HG02798 (cell line): ENCODE data around the gene MAF.

Experiments used
- ATAC-seq: cut with Tn5 transposase; IDR thresholded peaks from one replicate; pipeline ENCODE4 v1.9.1; 2021; ENCODE audit warnings: mild to moderate bottlenecking; ENCODE audit not compliant: unreplicated experiment, poor library complexity

MAF gene

DNA sequence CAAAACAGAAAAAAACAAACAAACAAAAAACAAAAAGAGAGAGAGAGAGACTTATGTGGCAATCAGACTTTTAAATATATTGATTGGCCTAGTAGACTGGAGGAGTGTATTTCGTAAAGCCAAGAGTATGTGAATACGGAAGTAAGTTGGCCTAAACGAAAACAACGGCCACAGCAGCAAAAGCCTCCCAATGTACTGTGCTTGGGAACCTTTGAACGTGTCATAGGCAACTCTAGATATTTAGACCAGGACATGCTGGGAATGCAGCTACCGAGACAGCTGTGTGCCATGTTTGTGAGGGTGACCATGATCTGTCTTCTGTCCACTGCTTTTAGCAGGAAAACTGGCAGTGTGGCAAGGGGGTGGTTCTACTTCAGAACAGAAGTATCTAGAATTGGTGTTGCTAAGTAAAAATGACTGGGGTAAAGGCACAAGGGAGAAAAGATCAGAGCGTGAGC lies 7.4 kb downstream of the MAF start:
- ATAC-seq: no peak

DNA sequence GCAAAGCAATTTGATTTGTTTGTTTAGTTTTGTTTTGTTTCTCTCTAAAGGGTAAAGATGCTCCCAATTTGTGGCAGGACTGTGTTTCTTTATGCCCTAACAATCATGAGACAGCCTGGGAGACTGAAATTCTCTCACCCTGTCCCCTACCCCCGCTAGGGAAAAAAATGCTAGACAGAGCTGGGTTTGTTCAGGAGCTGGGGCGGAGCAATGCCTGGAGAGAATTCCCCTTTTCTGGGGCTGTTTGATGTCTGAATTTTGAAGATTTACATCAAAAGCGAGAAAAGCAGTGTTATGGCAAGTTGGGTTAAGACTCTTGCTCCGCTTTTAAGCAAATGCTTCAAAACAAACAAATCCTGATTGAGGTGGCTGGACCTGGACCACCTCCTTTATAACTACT lies 8.4 kb downstream of the MAF start:
- ATAC-seq: no peak

DNA sequence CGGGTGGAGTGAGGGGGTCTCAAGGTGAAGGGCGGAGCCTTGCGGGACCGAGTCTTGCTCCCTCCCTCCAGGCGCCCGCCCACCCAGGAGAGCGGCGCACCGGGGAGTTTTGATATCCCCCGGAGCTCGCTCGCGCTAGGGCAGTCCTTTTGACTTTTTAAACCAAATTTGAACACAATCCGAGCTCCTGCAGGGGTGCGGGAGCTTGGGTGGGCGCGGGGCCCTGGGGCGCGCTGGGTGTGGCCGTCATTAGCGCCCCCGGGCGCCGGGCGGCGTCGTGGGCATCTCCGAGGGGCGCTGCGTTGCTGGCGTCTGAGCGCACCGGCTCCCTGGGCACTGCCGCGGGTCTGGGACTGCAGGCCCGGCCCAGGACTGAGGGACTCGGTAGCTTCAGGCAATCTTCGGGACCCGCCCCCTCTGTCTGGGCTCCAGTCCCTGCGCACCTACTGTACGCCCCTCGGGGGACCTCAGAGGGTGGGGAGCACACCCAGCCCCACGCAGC lies 10.9 kb downstream of the MAF start:
- ATAC-seq: no peak

DNA sequence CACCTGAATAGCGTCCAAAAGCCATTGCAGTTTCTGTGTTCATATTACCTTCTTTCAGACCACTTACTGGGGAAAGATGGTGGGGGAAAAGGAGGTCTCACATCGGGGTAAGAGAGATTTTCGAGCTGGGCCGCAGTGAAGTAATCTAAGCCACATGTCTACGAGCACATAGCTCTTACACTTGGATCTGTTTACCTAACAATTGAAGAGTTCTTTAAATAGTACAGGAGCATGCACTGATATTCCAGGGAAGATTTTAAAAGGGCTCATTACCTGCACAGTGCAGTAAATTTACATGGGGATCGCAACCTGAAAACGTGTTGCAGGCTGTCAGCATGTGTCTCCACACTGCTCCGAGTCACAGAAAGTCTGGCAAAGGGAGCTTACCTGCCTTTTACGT lies 12.6 kb downstream of the MAF start:
- ATAC-seq: no peak

DNA sequence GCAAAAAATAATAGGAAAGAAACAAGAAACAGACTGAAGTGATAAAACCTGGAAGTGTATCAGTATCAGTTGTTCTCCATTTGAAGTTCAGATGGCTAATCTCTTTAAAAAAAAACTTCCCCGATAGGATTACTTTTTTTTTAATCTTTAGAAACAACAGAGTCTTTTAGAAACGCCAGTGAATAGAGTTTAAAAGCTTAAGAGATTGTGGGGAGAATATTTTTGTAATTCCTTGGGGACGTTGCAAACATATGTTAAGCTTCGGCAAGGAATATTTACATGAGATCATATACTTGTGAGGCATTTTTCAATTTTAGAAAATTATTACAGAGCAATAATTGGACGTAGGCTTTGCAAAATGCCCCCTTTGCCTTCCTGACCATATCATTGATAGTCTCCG lies 13.2 kb downstream of the MAF start:
- no peak for ATAC-seq

DNA sequence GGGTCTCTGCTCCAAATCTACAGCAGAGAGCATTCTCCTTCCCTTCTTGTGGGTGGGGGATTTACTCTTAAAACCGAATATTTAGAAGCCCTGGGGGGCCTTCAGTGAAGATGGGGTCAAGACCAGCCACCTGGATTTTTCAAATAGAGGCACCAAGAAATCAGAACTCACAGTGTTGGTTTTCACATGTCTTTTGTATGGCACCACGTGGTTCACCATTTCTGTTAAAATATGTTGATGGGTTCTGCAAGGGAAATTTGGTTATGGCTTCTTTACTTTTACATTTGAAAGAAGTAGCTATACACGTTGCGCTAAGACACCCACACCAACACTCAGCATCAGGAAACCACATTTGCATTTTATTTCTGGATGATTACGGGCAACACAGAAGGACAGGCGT lies 17.7 kb downstream of the MAF start:
- no peak for ATAC-seq

DNA sequence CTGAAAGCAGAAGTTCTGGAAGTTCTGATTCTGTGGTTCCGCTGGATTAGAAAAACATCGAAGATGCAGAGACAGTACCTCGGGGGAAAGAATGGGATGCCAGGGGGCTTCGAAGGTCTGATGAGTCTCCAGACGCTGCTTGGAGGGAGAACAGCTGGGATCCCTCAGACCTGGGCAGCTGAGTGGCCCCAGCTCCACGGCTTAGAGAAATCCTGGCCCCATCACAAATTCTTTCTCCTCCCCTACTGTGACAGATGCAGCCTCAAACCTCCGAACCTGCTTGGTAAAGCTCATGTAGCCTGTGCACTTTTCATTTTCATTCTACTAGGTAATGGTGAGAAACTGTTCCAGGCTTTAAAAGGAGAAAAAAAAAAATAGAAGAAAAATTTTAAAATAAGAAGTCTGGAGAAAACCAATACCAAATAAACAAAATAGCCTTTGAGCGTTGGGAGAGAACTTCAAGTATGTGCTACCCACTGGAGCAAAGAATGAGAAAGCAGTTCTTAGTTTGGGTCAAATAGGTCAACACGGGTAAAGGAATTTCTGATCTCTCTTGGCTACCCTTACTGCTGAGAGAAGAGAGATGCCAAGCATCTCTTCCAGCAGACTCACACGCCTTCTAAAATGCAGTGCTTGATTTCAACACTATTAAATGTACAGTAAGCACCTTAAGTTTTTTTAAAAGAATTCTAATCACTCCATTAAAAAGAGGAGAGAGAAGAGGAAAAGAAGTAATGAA lies 19.9 kb downstream of the MAF start:
- ATAC-seq: no peak

DNA sequence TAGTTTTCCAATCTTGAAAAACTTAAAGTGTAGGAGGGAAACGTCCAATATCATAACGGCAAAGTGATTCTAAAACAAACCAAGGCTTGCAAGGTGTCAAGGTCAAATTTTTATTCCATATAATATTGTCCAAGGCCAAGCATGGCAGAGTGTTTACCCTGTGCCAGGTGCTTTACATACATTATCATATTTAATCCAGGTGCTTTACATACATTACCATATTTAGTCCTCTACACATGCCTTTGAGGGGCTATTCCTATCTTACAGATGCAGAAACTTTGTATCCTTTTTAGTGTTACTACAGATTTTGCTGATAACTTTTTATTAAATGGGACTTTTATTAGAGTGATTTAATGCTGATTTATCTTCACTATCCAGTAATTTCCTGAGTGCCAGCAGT lies 23.9 kb downstream of the MAF start:
- ATAC-seq: no peak

DNA sequence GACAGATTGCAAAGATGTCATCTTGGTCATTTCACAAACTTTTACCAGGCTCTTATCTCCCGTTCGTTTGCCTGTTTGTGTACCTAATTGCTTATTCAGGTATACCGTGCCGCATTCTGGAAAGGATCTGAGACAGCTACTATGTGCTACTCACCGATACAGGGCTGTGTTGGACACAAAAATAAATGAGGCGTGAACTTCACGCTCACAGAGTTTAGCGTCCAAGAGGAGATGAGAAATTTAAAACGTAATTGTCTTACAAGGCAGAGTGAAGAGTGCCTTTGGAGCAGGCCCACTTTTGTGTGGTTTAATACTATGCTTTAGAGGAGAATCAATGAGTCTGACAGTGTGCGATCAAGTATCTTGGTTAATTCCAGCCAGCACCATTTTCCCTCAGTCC lies 26.7 kb downstream of the MAF start:
- no peak for ATAC-seq

DNA sequence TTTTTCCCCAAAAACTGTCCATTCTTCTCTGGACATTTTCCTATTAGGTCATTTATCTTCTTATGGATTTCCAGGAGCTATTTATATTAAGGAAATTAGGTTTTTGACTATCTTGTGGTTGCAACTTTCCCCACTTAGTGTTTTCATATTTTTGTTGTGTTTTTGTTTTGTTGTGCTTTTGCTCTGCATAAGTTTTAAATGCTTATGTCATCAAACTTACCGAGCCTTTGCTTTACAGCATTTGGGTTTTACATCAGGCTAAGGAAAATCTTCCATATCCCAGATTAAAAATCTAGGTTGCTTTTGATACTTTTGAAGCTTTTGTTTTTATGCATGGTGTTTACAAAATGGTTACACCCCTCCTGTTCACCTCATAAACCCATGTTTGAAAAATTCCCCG lies 27.5 kb downstream of the MAF start:
- ATAC-seq: no peak

DNA sequence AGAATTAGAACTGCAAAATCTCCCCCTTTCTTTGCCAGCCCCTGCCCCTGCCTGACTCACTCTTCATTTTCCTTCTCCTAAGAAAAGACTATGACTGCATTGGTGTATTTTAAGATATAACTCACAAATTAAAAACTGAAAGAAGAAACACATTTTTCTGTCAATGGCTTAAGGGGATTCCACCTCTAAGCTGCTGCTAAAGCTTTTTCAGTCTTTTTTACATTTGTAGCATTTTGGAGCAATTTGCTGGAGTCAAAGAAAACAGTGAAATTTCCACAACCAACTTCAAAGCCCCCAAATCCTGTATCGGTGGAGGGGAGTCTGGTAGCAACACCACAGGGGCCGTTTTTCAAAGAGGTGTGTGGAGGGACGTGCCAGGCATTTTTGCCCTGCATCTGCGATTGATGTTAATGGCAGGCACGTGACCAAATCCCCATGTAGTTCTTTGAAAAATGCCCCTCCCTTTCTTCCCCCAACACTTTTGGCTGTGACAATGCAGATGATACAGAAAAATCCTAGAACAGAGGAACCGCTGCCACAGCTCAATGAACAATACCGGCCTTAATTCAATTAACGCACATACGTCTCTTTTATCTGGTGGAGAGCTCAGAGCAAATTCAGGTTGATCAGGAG lies 28.5 kb downstream of the MAF start:
- no peak for ATAC-seq

DNA sequence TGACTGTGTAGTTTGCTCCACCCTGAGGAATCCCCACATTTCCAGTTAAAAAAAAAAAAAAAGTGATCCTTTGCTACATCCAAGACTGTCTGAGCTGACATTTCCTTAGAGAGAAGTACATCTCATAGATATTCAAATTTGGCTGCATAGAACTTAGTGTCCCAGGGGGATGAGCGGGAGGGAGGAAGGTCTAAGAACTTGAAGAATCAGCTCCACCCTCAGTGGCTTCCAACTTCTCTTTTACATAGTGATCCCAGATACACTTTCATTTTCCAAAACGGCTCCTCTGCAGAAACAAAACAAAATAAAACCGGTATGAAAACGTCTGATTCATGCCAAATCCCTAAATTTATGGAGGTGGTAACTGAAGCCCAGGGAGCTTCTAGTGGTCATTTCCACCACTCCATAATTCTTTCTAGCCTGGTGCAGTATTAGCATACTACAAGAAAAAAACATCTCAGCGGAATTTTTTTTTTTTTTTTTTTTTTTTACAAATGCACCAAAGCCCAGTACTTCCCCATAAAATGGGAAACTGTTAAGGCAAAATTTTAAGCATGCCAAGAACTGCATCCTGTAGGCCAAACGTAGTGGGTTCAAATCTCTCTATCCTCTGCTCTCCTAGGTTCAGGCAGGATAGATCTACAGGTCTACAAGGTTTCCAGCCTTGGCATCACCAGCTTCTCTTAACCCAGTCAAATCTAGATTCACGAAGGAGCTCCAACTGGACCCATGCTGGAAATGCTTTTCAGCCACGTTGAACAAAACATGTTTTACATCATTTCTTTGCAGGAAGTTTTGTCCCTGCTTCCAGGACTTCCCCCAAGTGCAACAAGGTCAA lies 29.3 kb downstream of the MAF start:
- ATAC-seq: no peak

DNA sequence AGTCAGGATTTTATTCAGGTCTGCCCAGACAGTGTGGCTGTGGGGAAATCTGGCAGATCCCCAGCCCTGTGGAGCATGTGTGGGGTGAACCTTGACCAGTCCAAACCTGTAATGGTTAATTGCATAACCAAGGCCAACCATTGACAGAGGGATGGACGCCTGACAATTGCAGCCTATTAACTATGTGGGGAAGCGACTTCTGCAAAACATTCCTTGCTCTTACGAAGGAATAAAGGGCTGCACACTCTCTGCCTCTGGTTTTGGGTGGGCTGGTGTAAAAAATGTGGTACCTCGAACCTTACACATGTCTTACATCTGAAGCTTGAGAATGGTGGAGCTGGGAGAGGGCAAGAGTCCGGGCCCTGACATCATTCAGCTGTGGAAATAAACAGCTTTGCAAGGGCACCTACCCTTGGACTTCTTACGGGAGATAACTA lies 35.8 kb downstream of the MAF start:
- ATAC-seq: no peak

DNA sequence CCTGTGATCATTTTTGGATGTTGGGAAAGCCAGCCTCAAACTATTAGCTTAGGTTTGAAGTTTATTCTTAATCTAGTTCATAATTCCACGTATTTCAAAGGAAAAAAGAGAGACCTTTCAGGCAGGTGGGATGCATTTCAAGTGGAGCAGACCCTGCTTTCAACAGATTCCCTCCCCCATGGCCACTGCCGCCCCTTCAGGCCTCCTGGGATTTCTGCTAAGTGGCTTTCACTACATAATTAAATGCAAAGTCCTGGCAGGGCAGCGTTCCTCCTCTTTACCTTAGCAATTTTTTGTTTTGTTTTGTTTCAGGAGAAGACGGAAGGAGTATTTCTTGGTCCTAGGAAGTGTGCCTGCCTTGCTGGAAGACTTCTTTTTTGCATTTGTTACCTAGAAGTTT lies 36.6 kb downstream of the MAF start:
- no peak for ATAC-seq

DNA sequence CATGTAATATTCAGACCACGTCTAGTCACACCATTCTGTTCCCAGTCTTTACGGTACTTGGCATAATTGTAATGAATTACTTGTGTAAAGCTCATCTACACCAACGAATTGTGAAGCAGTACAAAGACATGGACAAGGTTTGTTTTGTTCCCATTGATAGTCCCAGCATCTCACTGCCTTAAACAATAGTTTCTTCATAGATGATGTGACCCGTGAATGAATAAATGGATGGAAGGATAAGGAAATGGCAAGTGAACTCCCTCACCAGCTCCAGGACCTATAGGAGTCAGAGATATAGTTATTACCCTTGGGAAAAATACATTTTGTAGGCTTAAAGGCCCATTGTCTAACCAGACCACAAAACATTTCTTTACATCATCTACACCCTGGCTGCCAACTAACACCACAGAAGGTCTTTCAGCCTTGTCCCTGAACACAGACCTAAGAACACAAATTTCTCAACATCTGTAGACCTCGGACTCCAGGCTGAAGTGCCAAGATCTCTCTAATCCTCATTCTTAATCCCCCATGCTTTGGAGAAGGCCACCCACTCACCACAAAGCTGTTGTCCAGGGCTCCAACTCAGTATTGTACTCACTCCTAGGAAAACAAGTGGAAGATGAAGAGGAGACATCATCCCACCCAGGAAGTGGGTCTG lies 38.2 kb downstream of the MAF start:
- ATAC-seq: no peak

DNA sequence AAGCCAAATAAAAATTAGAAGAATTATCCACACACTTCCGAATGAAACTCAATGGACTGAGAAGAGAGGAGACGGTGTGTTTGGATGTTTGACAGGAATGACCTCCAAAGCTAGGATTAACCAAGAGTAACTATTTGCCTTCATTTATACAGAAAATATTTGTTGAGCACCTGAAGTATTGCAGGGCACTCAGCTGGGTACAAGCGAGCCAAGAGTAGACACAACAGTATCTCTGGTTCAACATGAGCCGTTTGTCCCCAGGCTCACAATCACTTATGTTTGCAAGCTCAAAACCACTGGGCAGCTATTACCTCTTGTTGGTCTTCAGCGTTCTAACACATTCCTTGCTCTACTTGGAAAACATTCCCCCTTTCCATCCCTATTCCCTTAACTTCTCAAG lies 38.8 kb downstream of the MAF start:
- ATAC-seq: no peak

DNA sequence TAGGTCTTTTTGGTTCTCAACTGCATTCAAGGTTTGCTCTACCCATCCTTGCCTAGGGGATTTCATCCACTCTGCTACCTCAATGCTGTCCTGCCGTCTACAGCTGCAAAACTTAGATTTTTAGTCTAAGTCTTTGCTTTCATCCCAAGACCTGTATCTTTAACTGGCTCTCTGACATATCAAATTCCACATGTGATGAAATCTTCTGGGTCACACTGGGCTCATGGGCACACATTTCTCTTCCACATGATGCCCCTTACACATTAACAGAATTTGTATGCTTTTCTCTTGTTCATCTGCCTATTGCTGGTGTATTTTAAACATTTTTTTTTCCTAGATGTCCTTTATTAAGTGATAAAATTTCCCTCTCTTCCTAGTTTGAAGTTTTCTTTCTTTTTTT lies 39.6 kb downstream of the MAF start:
- ATAC-seq: no peak

DNA sequence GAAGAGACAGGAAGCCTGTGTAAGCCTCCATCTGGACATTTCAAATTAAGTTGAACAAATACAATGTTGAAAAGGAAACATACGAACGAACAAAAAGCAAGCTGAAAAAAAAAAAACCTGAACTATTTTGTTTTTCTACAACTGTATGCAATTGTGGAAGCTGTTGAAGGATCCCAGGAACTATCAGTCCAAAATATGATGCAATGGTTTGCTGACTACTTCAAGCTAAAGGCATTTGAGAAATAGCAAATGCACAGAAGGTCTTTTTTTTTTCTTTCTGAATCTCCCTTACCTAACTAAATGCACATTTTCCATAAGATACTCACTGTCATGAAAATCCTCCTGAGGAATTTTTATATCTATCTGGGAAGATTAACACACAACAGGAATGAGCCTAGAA lies 40.2 kb downstream of the MAF start:
- no peak for ATAC-seq

DNA sequence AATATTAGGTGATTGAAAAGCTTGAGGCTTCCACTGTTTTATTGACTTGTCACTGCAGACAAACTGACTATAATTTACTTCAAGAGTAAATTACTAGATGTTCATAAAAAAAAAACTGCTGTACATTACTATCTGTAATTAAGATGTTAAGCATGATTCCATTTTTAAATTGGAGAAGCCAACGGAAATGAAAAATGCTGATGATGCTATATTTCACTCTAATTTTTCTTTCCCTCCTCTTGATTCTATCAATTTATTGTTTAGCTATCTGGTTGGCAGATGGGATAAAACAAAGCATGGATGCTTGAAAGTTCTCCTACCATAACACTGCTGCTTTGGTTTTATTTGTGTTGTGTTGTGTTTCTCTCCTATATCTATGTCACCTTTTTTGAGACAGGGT lies 41.0 kb downstream of the MAF start:
- ATAC-seq: no peak

DNA sequence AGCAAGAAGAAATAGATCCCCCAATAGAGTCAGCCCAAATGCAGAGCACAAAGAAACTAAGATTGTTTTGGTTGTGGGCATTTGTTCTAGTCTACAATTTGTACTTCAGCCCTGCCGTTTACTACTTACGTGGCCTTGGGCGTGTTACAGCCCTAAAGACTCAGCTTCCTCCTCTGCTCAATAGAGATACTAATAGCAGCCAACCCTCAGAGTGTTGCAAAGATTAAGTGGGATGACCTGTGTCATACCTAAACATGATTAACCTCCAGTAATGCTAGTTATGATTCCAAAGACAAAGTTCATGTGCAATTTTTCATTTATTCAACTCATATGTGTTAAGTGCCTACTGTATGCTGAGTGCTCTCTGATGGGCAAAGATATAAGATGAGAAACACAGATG lies 43.1 kb downstream of the MAF start:
- ATAC-seq: no peak

DNA sequence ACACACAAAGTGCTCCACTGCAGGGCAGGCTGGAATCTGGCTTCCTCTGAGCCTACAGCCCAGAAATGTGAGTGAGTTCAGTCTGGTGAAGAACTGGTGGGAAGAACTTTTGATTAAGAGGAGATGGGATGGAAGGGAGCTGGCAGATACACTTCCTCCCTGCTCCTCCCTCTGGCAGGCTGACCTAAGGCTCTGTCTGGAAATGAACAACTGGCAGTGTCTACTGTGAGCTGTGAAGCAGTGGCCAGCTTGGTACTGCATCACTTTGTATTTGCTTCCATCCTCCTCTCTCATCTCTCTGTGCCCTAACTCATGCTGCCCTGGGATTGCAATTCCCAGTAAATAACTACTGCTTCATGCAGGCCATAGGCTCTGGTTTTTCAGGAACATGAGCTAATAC lies 45.6 kb downstream of the MAF start:
- no peak for ATAC-seq
